WTC11 (cell line): Measurements from ENCODE around the gene LCORL.

ENCODE experiments used
- CREM ChIP-seq: sonication (generic); formaldehyde crosslinking; IDR thresholded peaks from 2 replicates; pipeline ENCODE4 v1.8.1; 2022; ENCODE audit warnings: mild to moderate bottlenecking, missing genetic modification reagents, moderate library complexity
- ELF4 ChIP-seq: sonication (generic); formaldehyde crosslinking; IDR thresholded peaks from 2 replicates; pipeline ENCODE4 v1.8.1; 2022; ENCODE audit warnings: low read depth, mild to moderate bottlenecking, moderate library complexity, missing genetic modification reagents
- FOXJ3 ChIP-seq: sonication (generic); formaldehyde crosslinking; IDR thresholded peaks from 2 replicates; pipeline ENCODE4 v1.9.0; 2021; ENCODE audit warnings: missing genetic modification reagents, mild to moderate bottlenecking, borderline replicate concordance
- FOXP1 ChIP-seq: sonication (generic); formaldehyde crosslinking; IDR thresholded peaks from 2 replicates; pipeline ENCODE4 v1.8.0; 2022; ENCODE audit warnings: missing genetic modification reagents, mild to moderate bottlenecking, moderate library complexity, borderline replicate concordance
- SP1 ChIP-seq: sonication (generic); formaldehyde crosslinking; conservative IDR thresholded peaks from 2 replicates; pipeline ENCODE4 v1.8.1; 2022; ENCODE audit warnings: missing genetic modification reagents
- TF ChIP-seq, protein P1 (sequence below): fragments of 200-600 bp; IDR thresholded peaks from 2 replicates; pipeline ENCODE4 v1.8.0; 2022; ENCODE audit warnings: antibody characterized with exemption
- TF ChIP-seq, protein P2 (sequence below): sonication (generic); formaldehyde crosslinking; IDR thresholded peaks from 2 replicates; pipeline ENCODE4 v1.8.1; 2022; ENCODE audit warnings: missing genetic modification reagents, borderline replicate concordance
- TF ChIP-seq, protein P3 (sequence below): sonication (generic); formaldehyde crosslinking; IDR thresholded peaks from 2 replicates; pipeline ENCODE4 v1.8.1; 2022; ENCODE audit warnings: low read depth, missing genetic modification reagents, borderline replicate concordance

DNA sequence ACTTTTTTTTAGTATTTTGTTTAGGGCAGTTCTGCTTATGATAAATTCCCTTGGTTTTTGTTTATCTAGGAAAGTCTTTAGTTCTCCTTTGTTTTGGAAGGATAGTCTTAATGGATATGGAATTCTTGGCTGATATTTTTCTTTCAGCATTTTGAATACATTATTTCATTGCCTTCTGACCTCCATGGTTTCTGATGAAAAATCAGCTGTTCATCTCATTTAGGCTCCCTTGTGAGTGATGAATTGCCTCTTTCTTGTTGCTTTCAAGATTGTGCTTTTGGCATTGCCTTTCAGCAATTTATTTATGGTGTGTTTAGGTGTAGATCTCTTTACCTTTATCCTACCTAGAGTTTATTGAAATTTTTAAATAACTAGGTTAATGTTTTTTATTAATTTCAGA is 41.5 kb upstream of the LCORL start:
- TF ChIP-seq, protein P1, sequence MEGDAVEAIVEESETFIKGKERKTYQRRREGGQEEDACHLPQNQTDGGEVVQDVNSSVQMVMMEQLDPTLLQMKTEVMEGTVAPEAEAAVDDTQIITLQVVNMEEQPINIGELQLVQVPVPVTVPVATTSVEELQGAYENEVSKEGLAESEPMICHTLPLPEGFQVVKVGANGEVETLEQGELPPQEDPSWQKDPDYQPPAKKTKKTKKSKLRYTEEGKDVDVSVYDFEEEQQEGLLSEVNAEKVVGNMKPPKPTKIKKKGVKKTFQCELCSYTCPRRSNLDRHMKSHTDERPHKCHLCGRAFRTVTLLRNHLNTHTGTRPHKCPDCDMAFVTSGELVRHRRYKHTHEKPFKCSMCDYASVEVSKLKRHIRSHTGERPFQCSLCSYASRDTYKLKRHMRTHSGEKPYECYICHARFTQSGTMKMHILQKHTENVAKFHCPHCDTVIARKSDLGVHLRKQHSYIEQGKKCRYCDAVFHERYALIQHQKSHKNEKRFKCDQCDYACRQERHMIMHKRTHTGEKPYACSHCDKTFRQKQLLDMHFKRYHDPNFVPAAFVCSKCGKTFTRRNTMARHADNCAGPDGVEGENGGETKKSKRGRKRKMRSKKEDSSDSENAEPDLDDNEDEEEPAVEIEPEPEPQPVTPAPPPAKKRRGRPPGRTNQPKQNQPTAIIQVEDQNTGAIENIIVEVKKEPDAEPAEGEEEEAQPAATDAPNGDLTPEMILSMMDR, result no peak
- TF ChIP-seq, protein P2, sequence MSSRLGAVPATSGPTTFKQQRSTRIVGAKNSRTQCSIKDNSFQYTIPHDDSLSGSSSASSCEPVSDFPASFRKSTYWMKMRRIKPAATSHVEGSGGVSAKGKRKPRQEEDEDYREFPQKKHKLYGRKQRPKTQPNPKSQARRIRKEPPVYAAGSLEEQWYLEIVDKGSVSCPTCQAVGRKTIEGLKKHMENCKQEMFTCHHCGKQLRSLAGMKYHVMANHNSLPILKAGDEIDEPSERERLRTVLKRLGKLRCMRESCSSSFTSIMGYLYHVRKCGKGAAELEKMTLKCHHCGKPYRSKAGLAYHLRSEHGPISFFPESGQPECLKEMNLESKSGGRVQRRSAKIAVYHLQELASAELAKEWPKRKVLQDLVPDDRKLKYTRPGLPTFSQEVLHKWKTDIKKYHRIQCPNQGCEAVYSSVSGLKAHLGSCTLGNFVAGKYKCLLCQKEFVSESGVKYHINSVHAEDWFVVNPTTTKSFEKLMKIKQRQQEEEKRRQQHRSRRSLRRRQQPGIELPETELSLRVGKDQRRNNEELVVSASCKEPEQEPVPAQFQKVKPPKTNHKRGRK (CRISPR knock-in tag), result no peak
- TF ChIP-seq CREM (CRISPR knock-in tag), result no peak
- TF ChIP-seq SP1 (CRISPR knock-in tag), result no peak
- no peak for TF ChIP-seq ELF4 (CRISPR knock-in tag)
- TF ChIP-seq FOXJ3, result no peak
- no peak for TF ChIP-seq FOXP1 (CRISPR knock-in tag)
- TF ChIP-seq, protein P3, sequence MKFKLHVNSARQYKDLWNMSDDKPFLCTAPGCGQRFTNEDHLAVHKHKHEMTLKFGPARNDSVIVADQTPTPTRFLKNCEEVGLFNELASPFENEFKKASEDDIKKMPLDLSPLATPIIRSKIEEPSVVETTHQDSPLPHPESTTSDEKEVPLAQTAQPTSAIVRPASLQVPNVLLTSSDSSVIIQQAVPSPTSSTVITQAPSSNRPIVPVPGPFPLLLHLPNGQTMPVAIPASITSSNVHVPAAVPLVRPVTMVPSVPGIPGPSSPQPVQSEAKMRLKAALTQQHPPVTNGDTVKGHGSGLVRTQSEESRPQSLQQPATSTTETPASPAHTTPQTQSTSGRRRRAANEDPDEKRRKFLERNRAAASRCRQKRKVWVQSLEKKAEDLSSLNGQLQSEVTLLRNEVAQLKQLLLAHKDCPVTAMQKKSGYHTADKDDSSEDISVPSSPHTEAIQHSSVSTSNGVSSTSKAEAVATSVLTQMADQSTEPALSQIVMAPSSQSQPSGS (CRISPR knock-in tag), result no peak
